LNCaP clone FGC (cell line): ENCODE results near the gene CTRB2.
"Not testable (repeated sequence)": the region's sequence is repeated elsewhere in the genome, so short reads cannot be mapped to it uniquely, and the experiment has no call there.

Experiments used
- DNase-seq: peaks from one replicate; pipeline ENCODE4 v3.0.0-alpha.2; 2011; ENCODE audit warnings: low read depth
- H3K4me3 ChIP-seq: 2 replicates; pipeline ENCODE4 v1.5.1; 2011; ENCODE audit warnings: mild to moderate bottlenecking, low read depth, low read length, control low read depth
- CTCF ChIP-seq: IDR thresholded peaks from 2 replicates; pipeline ENCODE4 v1.5.1; 2012; ENCODE audit warnings: mild to moderate bottlenecking; ENCODE audit not compliant: control insufficient read depth, insufficient read depth; ENCODE audit errors: extremely low read depth

CTRB2 gene

GRCh38 chr16:75209944-75210343 is 3.0 kb upstream of the CTRB2 start:
- TF ChIP-seq CTCF, result no peak

GRCh38 chr16:75209514-75209913 is 2.6 kb upstream of the CTRB2 start:
- H3K4me3 ChIP-seq, DNase-seq: not testable (repeated sequence)

More at GRCh38 chr16:75209944-75210343, 3.0 kb upstream of the CTRB2 start:
- H3K4me3 ChIP-seq, result no peak overlapping the region
- DNase-seq, result no peak

GRCh38 chr16:75208861-75209505 is 2.0 kb upstream of the CTRB2 start:
- TF ChIP-seq CTCF, result no peak
- DNase-seq, result no peak
- no peak overlapping the region for H3K4me3 ChIP-seq

- DNase-seq, result no peak
- no peak overlapping the region for H3K4me3 ChIP-seq
- no peak for TF ChIP-seq CTCF
Observed at GRCh38 chr16:75208242-75208825, 1.4 kb upstream of the CTRB2 start.

GRCh38 chr16:75207831-75208230 is 870 bp upstream of the CTRB2 start:
- no peak overlapping the region for H3K4me3 ChIP-seq
- no peak for DNase-seq
- TF ChIP-seq CTCF, result no peak

- DNase-seq, H3K4me3 ChIP-seq: not testable (repeated sequence)
Observed at GRCh38 chr16:75205961-75206748, 806 bp downstream of the CTRB2 start.

GRCh38 chr16:75205438-75205837 is 1.5 kb downstream of the CTRB2 start:
- H3K4me3 ChIP-seq, DNase-seq: not testable (repeated sequence)

- not testable (repeated sequence) for H3K4me3 ChIP-seq, DNase-seq
Observed at GRCh38 chr16:75204905-75205304, 2.1 kb downstream of the CTRB2 start.

GRCh38 chr16:75204410-75204758 is 2.6 kb downstream of the CTRB2 start:
- DNase-seq, result no peak
- no peak for TF ChIP-seq CTCF
- no peak overlapping the region for H3K4me3 ChIP-seq
